ENCODE results near the gene DPM1.

The DPM1 gene

DNA sequence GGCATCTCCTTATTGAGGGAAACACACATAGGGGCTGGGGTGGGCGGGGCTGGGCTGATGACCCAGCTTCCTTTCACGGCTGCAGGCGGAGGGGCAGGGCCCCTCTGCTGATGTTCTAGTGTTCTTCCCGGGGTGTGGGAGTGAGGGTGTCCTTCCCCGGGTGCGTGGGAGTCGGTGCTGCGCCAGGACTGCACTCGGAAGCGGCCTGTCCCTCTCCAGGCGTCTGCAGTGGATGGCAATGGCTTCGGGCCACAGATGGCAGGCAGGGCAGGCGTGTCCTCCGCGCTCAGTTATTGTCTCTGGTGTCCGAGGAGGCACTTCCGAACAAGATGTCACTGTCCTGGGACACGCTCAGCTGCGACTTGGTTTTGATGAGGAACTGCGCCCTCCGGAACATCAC lies 45.4 kb upstream of the DPM1 start:
- Histone ChIP-seq H3K4me1 (ENCODE audit: control insufficient read depth in 1 of 2, insufficient read depth in 2 of 2, low read length in 2 of 2) (peaks cover 0 to 2% of the 10 kb centered on the region in 2 experiments), H3K4me3 (ENCODE audit: low read depth, low read length) (no peak overlapping the region), H3K27ac (ENCODE audit: low read depth, low read length) (no peak overlapping the region), H2BK120ac (ENCODE audit: insufficient read depth, low read length, poor library complexity) (no peak overlapping the region), H3K23ac (ENCODE audit: low read length) (no peak overlapping the region), H3K36me3 (ENCODE audit: control insufficient read depth in 1 of 2, insufficient read depth in 2 of 2, low read length in 2 of 2) (no peaks in the 10 kb centered on the region), H3K9ac (ENCODE audit: low read length) (no peak overlapping the region), H3K18ac (ENCODE audit: low read length) (no peak overlapping the region), H4K8ac (ENCODE audit: low read depth, low read length) (no peak overlapping the region), H3K9me3 (ENCODE audit: insufficient read depth, low read depth, low read length) (peaks cover 2% of the 10 kb centered on the region), H3K79me2 (ENCODE audit: control insufficient read depth, insufficient read depth, low read length, poor library complexity) (no peaks in the 10 kb centered on the region), H4K12ac (ENCODE audit: low read depth, low read length) (no peak overlapping the region), H3K27me3 (ENCODE audit: insufficient read depth, low read length) (no peaks in the 10 kb centered on the region), H3K4ac (ENCODE audit: low read depth, low read length) (no peak overlapping the region), H2AK5ac (ENCODE audit: low read length) (no peak overlapping the region), H4K91ac (ENCODE audit: low read depth, low read length) (no peak overlapping the region), H3K79me1 (ENCODE audit: low read length) (peaks cover 2% of the 10 kb centered on the region), H2BK5ac (ENCODE audit: low read depth, low read length, poor library complexity) (no peak overlapping the region), H2BK12ac (ENCODE audit: low read length) (no peak overlapping the region), H3K14ac (ENCODE audit: low read length) (no peak overlapping the region), H3K4me2 (ENCODE audit: low read length) (no peak overlapping the region), H2AFZ (ENCODE audit: insufficient read depth, low read length, poor library complexity) (no peak overlapping the region)
- no peak for DNase-seq
- no CpG with 5 or more reads among the region's 21 CpGs for WGBS (ENCODE audit: extremely low coverage, insufficient coverage, insufficient read length)

GRCh38 chr20:51002633-51003032 lies 44.3 kb upstream of the DPM1 start:
- Histone ChIP-seq H3K4me2 (ENCODE audit: low read length) (no peak overlapping the region), H2AK5ac (ENCODE audit: low read length) (no peak overlapping the region), H4K8ac (ENCODE audit: low read depth, low read length) (no peak overlapping the region), H3K27ac (ENCODE audit: low read depth, low read length) (no peak overlapping the region), H3K4ac (ENCODE audit: low read depth, low read length) (no peak overlapping the region), H3K18ac (ENCODE audit: low read length) (no peak overlapping the region), H3K9me3 (ENCODE audit: insufficient read depth, low read depth, low read length) (peaks cover 2% of the 10 kb centered on the region), H3K23ac (ENCODE audit: low read length) (no peak overlapping the region), H3K9ac (ENCODE audit: low read length) (no peak overlapping the region), H3K79me2 (ENCODE audit: control insufficient read depth, insufficient read depth, low read length, poor library complexity) (no peaks in the 10 kb centered on the region), H4K12ac (ENCODE audit: low read depth, low read length) (no peak overlapping the region), H4K91ac (ENCODE audit: low read depth, low read length) (no peak overlapping the region), H2AFZ (ENCODE audit: insufficient read depth, low read length, poor library complexity) (no peak overlapping the region), H2BK5ac (ENCODE audit: low read depth, low read length, poor library complexity) (no peak overlapping the region), H3K14ac (ENCODE audit: low read length) (no peak overlapping the region), H3K4me3 (ENCODE audit: low read depth, low read length) (no peak overlapping the region), H3K36me3 (ENCODE audit: control insufficient read depth in 1 of 2, insufficient read depth in 2 of 2, low read length in 2 of 2) (no peaks in the 10 kb centered on the region), H3K4me1 (ENCODE audit: control insufficient read depth in 1 of 2, insufficient read depth in 2 of 2, low read length in 2 of 2) (peaks cover 0 to 2% of the 10 kb centered on the region in 2 experiments), H3K79me1 (ENCODE audit: low read length) (peaks cover 3% of the 10 kb centered on the region), H2BK12ac (ENCODE audit: low read length) (no peak overlapping the region), H2BK120ac (ENCODE audit: insufficient read depth, low read length, poor library complexity) (no peak overlapping the region), H3K27me3 (ENCODE audit: insufficient read depth, low read length) (no peaks in the 10 kb centered on the region)
- no peak for DNase-seq
- no CpG with 5 or more reads among the region's 7 CpGs for WGBS (ENCODE audit: extremely low coverage, insufficient coverage, insufficient read length)

DNA sequence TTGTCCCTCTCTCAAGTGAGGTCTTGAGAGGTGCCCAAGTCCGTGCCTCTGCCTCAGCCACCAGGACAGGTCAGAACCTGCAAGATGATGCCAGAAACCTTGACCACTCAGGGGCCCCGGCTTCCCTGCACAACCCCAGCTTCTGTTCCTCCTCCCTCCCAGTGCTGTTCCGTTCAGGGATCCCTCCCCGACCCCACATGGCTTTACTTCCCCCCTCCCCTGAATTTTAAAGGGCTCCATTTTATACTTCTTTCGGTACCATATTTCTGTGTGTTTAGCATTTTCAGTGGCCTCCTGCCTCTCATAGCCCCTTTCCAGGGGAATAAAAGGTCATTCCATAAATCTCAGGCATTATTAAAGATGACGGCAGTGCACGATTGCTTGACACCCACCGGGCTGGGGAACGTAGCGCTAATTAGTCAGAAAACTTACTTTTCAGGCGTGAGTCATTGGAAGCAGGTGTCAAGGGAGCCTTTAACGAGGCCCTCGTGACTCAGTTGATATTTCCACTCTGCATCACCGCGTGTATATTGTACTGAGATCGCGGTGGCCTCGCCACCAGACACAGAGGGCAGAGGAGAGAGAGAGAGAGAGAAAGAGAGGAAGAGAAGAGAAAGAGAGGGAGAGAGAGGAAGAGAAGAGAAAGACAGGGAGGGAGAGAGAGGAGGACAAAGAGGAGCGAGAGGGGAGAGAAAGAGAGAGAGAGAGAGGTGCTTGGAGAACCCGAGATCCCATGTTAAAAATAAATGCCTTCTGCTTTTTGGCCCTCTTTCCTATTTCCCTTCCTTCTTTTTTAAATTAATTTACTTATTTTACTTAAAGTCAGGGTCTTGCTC lies 43.3 kb upstream of the DPM1 start:
- Histone ChIP-seq H3K4me1 (ENCODE audit: control insufficient read depth in 1 of 2, insufficient read depth in 2 of 2, low read length in 2 of 2) (peaks cover 0 to 4% of the 10 kb centered on the region in 2 experiments), H2BK12ac (ENCODE audit: low read length) (no peak overlapping the region), H3K14ac (ENCODE audit: low read length) (no peak overlapping the region), H3K9me3 (ENCODE audit: insufficient read depth, low read depth, low read length) (peaks cover 2% of the 10 kb centered on the region), H2AFZ (ENCODE audit: insufficient read depth, low read length, poor library complexity) (no peak overlapping the region), H3K36me3 (ENCODE audit: control insufficient read depth in 1 of 2, insufficient read depth in 2 of 2, low read length in 2 of 2) (no peaks in the 10 kb centered on the region), H4K8ac (ENCODE audit: low read depth, low read length) (no peak overlapping the region), H3K4me3 (ENCODE audit: low read depth, low read length) (no peak overlapping the region), H3K27ac (ENCODE audit: low read depth, low read length) (no peak overlapping the region), H3K79me2 (ENCODE audit: control insufficient read depth, insufficient read depth, low read length, poor library complexity) (no peaks in the 10 kb centered on the region), H2BK120ac (ENCODE audit: insufficient read depth, low read length, poor library complexity) (no peak overlapping the region), H3K23ac (ENCODE audit: low read length) (no peak overlapping the region), H3K79me1 (ENCODE audit: low read length) (peaks cover 3% of the 10 kb centered on the region), H3K9ac (ENCODE audit: low read length) (no peak overlapping the region), H3K4me2 (ENCODE audit: low read length) (no peak overlapping the region), H4K91ac (ENCODE audit: low read depth, low read length) (no peak overlapping the region), H4K12ac (ENCODE audit: low read depth, low read length) (no peak overlapping the region), H2AK5ac (ENCODE audit: low read length) (no peak overlapping the region), H2BK5ac (ENCODE audit: low read depth, low read length, poor library complexity) (no peak overlapping the region), H3K4ac (ENCODE audit: low read depth, low read length) (no peak overlapping the region), H3K18ac (ENCODE audit: low read length) (no peak overlapping the region), H3K27me3 (ENCODE audit: insufficient read depth, low read length) (no peaks in the 10 kb centered on the region)
- peak in 1 of 2 donors; percentile 15 for DNase-seq
- no CpG with 5 or more reads among the region's 20 CpGs for WGBS (ENCODE audit: extremely low coverage, insufficient coverage, insufficient read length)

- H2BK120ac ChIP-seq (ENCODE audit: insufficient read depth, low read length, poor library complexity), result no peak overlapping the region
- H3K79me1 ChIP-seq (ENCODE audit: low read length), result peaks cover 3% of the 10 kb centered on the region
- WGBS (ENCODE audit: extremely low coverage, insufficient coverage, insufficient read length), result no CpG with 5 or more reads among the region's 4 CpGs
- no peak overlapping the region for H3K23ac ChIP-seq (ENCODE audit: low read length)
- no peak overlapping the region for H3K9ac ChIP-seq (ENCODE audit: low read length)
- H3K36me3 ChIP-seq (ENCODE audit: control insufficient read depth in 1 of 2, insufficient read depth in 2 of 2, low read length in 2 of 2), result no peaks in the 10 kb centered on the region
- H3K14ac ChIP-seq (ENCODE audit: low read length), result no peak overlapping the region
- no peak overlapping the region for H2AFZ ChIP-seq (ENCODE audit: insufficient read depth, low read length, poor library complexity)
- H3K4me1 ChIP-seq (ENCODE audit: control insufficient read depth in 1 of 2, insufficient read depth in 2 of 2, low read length in 2 of 2), result peaks cover 0 to 5% of the 10 kb centered on the region in 2 experiments
- no peak for DNase-seq
- no peak overlapping the region for H2AK5ac ChIP-seq (ENCODE audit: low read length)
- H3K4me3 ChIP-seq (ENCODE audit: low read depth, low read length), result no peak overlapping the region
- H3K27me3 ChIP-seq (ENCODE audit: insufficient read depth, low read length), result no peaks in the 10 kb centered on the region
- no peak overlapping the region for H3K4me2 ChIP-seq (ENCODE audit: low read length)
- no peak overlapping the region for H4K8ac ChIP-seq (ENCODE audit: low read depth, low read length)
- no peak overlapping the region for H4K12ac ChIP-seq (ENCODE audit: low read depth, low read length)
- H3K27ac ChIP-seq (ENCODE audit: low read depth, low read length), result no peak overlapping the region
- no peak overlapping the region for H3K18ac ChIP-seq (ENCODE audit: low read length)
- no peaks in the 10 kb centered on the region for H3K79me2 ChIP-seq (ENCODE audit: control insufficient read depth, insufficient read depth, low read length, poor library complexity)
- H2BK5ac ChIP-seq (ENCODE audit: low read depth, low read length, poor library complexity), result no peak overlapping the region
- no peak overlapping the region for H2BK12ac ChIP-seq (ENCODE audit: low read length)
- H3K9me3 ChIP-seq (ENCODE audit: insufficient read depth, low read depth, low read length), result no peaks in the 10 kb centered on the region
- H4K91ac ChIP-seq (ENCODE audit: low read depth, low read length), result no peak overlapping the region
- H3K4ac ChIP-seq (ENCODE audit: low read depth, low read length), result no peak overlapping the region
Measured at GRCh38 chr20:50999355-50999754, 41.0 kb upstream of the DPM1 start.

Data from trophoblast cell (in vitro differentiated cells and primary cell).